GM19240 (cell line): ENCODE data around the gene RNFT2.
A peak's percentile ranks its signal among the peaks of the same experiment; 100 is the strongest.

Experiments used
- DNase-seq: peaks from one replicate; pipeline ENCODE4 v3.0.0; 2011; ENCODE audit warnings: low spot score; ENCODE audit not compliant: insufficient read length

The RNFT2 gene

DNA sequence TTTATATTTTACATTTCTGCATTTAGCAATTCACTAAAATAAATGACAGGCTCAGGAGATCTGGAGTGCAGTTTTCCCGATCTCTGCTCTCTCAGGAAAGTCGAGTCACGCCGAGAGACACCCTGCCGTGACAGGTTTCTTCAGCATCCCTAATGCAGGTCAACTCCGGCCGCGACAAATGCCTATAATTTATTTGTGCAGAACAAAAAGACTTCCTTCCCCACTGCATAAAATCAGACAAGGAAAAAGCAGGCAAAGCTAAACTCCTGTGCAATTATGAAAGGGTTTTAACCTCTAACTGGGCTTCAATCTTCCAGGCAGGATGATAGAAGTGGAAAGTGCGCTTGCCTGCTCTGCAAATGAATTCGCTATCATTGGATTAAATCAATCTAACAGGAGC, 28.3 kb upstream of the RNFT2 start:
- DNase-seq = no peak

GRCh38 chr12:116710370-116711150, 27.6 kb upstream of the RNFT2 start:
- DNase-seq = no peak

DNA sequence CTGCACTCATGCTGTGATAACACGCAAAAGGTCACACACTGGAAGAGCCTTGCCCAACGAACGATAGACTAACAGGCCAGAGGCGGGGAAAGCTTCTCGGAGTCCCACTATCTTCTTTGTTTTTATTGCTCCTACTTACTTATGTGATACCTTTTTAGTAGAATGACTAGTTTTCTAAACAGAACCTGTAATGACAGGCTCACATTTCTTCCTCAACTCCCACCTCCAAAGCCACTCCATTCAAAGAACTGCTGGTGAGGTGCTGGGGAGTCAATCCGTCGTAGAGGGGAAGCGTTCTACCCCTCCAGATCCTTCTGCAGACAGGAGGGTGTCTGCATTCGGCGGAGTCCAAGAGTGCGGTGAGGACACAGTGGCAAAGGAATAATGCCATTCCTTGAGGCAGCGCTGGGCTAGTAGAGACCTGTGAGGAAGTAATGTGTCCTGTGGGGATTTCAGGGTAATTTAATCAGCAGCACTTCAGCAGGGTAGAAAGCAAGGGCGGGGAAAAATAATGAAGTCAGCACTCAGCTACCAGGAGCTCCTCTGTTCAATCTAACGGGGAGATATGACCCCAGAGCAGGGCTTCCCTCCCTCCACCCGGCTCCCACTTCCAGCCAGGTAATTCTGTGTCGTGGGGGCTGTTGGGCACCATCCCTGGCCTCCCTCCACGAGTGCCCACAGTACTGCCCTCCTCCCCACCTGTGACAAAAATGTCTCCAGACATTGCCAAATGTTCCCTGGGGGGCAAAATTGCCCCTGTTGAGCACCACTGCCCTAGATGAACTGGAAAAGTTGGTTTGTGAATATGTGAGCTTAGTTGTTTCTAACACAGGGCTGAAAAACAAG, 25.4 kb upstream of the RNFT2 start:
- no peak for DNase-seq

- no peak for DNase-seq
Observed at GRCh38 chr12:116713527-116713926, 24.6 kb upstream of the RNFT2 start.

GRCh38 chr12:116714175-116714574, 23.9 kb upstream of the RNFT2 start:
- DNase-seq = no peak

GRCh38 chr12:116717466-116718437, 20.4 kb upstream of the RNFT2 start:
- no peak for DNase-seq

GRCh38 chr12:116718655-116719454, 19.3 kb upstream of the RNFT2 start:
- DNase-seq = no peak

DNA sequence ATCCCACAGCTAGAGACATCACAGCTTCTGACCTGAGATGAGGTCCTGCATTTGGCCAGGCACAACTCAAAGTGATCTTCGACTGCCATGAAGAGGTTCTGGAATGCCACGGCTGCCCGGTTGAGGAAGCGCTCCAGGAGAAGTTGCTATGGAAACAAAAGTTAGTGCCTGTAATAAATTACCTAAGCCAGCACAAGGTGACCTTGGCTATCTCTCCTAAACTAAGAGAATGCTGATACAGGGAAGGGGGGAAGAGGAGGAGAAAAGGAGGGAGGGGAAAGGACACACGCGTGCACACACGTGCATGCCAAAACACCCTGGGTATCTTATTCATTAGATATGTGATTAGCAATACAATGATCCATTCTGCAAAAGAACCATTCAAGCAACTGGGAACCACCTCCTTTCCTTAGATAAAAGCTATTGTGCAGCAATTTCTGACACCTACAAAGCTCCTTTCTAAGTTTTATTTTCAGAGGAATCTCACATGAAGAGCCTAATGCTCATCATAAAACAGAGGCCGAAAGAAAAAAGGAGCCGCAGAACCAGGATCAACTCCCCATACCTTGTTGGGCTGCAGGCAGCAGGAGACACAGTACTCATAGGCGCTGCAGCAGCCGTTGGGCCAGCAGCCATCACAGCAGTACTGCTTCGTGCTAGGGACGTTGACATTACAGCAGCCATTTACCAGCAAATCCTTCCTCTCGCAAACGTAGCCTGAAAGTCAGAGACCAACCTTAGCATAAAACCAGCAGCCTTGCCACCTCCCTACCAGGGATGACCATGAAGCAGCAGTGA, 18.2 kb upstream of the RNFT2 start:
- DNase-seq = no peak

- no peak for DNase-seq
Observed at GRCh38 chr12:116722245-116722644, 15.9 kb upstream of the RNFT2 start.

DNA sequence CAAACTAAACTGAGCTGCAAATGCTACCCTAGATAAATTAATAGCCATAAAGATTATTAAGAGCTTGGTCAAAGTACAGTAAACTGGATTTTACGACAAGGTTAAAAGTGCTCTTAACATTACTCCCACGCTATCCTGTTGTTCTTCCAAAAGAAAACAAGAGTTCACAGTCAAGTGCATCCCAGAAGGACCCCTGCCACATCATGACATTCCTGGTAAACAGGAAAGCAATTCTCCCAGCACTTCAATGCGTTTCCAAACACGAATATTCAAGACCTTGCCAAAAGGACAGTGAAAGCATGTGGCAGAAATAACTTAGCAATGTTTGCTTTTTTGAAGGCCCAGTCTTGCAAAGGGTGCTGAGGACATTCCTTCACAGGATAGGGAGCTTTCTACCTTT, 11.4 kb upstream of the RNFT2 start:
- DNase-seq = no peak

DNA sequence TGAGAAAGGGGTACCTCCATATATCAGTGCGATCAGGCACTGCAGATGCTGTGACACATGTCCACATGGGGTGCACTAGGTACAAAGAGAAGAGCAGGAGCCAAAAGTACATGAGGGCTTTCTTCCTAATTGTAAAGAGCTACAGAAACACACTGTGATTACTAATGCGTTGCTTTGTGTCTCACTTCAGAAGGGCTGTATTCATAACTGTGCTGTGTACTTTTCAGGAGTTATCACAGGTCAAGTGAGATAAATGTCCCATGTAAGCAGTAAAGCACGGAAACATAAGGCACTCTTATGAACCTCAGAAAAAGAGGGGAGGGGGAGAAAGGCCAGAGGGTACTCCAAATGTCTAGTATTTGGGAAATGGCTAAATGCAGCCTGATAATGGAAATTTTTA, 10.9 kb upstream of the RNFT2 start:
- DNase-seq = no peak

DNA sequence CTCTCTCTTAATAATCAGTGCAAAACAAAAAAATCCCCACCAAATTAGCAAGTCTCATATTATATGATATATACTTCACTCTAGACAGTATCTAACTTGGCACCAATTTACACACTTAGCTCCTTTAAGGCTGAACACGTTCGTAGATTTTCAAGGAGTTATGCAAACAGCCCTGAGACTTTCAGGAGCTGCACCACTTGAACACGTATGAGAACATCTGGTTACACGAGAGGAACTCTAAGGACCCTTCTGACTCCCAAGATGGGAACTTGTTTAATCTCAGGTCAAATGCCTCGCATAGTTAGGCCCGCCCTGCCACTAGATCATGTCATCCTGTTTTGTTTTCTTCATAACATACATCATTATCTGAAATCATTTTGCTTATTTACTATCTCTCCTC, 10.2 kb upstream of the RNFT2 start:
- no peak for DNase-seq

DNA sequence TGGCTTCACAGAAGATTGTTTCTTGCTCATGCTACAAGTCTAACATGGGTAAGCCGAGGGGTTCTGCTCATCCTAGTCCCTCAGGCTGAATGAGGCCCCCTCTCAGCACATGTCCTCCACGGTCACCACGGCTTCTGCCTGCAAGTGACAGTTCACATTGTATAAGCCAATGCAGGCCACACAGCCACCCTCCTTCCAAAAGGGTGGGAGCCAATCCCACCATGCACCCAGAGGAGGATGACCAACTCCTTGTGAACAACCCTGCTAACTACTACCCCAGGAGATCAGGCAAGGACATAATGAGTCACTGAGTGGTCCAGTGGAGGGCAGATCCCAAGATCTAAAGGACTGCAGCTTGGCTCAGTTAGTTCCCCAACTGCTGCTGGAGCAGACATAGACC, 6.3 kb upstream of the RNFT2 start:
- no peak for DNase-seq

DNA sequence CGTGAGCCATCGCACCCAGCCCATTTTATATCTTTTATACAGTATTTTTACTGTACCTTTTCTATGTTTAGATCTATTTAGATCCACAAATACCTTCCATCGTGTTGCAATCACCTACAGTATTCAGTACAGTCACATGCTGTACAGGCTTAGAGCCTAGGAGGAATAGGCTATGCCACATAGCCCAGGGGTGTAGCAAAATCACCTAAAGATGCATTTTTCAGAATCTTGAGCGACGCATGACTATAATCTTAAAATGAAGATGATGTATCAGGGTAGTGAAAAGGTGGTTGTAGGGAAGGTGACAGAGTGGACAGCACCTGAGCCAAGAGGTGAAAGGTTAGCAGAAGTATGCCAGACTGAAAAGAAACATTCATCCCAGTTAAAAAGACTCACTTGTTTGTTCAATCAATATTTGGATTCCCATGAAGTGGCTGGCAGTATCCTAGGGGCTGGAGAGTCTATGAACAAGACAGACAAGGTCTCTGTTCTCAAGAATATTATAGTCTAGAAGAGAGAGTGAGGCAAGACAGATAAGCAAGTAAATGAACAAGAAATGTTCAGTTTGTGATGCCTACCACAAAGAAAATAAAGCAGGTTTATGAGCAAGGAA, 3.9 kb upstream of the RNFT2 start:
- no peak for DNase-seq

DNA sequence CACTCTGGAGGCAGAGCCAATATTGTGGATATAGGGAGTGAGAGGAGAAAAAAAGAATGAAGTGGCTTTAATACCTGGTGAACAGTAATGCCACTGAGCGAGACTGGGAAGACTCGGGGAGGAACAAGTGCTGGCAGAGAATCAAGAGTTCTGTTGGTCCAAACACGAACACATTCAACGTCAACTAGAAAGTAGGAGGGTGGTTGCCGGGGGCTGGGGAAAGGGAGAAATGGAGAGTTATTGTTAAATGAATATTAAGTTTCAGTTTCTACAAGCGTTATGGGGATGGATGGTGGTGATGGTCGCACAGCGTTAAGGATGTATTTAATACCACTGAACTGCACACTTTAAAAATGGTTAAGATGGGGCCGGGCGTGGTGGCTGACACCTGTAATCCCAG, 3.0 kb upstream of the RNFT2 start:
- no peak for DNase-seq

GRCh38 chr12:116735951-116736599, 2.0 kb upstream of the RNFT2 start:
- DNase-seq = no peak

DNA sequence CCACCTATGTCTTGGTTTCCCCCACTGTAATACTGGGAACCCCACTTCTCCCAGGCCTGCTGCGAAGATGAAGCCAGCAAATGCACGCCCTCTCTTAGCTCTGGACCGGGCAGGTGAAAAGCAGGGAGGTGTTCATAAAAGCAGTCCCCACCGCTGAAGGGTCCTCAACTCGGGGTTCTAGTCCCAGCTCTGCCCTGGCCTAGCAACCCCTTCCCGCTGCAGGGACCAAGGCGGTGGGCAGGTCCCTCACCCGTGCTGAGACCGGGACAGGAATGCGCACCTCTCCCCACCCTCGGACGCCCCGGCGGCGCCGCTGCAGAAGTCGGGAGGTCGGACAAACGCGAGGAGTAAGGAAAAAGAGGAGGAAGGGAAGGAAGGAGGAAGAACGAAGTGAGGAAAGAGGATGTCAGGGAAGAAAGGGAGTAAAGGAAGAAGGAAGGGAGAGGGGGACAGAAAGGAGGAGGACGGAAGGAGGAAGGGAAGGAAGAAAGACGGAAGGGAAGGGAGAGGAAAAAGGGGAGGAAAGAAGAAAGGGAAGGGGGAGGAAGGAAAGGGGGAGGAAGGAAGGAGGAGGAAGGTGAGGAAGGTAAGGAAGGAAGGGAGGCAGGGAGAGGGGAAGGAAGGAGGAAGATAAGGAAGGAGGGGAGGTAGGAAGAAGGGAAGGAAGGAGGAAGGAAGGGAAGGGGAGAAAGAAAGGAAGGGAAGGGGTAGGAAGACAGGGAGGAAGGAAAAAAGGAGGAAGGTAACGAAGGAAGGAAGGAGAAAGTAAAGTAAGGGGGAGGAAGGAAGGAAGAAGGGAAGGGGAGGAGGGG, 947 bp upstream of the RNFT2 start:
- peak; percentile 15 for DNase-seq

GRCh38 chr12:116739381-116739887, 1.3 kb downstream of the RNFT2 start:
- DNase-seq = no peak
